ENCODE measurements around the gene PODXL2.

DNA sequence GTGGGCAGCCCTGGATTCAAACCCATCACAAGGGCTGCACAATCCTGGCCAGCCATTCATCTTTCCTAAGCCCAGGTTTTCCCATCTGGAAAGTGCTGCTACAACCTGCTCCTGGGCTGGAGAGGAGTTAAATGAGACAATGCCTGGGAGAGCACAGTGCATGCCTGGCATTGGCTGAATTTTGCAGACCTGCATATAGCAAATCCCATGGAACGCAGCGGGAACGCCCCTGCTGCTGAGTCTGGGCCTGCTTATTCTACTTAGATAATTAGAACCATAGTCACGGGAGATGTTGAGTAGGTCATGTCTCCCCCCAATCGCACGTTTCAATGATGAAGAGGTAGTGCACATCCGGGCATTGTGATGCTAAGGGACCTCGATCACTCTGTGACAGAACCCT lies 90.4 kb downstream of the PODXL2 start:
- TF ChIP-seq, protein P1, sequence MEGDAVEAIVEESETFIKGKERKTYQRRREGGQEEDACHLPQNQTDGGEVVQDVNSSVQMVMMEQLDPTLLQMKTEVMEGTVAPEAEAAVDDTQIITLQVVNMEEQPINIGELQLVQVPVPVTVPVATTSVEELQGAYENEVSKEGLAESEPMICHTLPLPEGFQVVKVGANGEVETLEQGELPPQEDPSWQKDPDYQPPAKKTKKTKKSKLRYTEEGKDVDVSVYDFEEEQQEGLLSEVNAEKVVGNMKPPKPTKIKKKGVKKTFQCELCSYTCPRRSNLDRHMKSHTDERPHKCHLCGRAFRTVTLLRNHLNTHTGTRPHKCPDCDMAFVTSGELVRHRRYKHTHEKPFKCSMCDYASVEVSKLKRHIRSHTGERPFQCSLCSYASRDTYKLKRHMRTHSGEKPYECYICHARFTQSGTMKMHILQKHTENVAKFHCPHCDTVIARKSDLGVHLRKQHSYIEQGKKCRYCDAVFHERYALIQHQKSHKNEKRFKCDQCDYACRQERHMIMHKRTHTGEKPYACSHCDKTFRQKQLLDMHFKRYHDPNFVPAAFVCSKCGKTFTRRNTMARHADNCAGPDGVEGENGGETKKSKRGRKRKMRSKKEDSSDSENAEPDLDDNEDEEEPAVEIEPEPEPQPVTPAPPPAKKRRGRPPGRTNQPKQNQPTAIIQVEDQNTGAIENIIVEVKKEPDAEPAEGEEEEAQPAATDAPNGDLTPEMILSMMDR (IDR thresholded peaks at IDR 0.05): no peak
- no peak for TF ChIP-seq KAT7 (CRISPR knock-in tag; IDR thresholded peaks at IDR 0.05; ENCODE audit: borderline replicate concordance)
- TF ChIP-seq MXD4 (CRISPR knock-in tag; IDR thresholded peaks at IDR 0.05; ENCODE audit: borderline replicate concordance): no peak
- TF ChIP-seq NR2C2 (CRISPR knock-in tag; IDR thresholded peaks at IDR 0.05): no peak
- TF ChIP-seq, protein P2, sequence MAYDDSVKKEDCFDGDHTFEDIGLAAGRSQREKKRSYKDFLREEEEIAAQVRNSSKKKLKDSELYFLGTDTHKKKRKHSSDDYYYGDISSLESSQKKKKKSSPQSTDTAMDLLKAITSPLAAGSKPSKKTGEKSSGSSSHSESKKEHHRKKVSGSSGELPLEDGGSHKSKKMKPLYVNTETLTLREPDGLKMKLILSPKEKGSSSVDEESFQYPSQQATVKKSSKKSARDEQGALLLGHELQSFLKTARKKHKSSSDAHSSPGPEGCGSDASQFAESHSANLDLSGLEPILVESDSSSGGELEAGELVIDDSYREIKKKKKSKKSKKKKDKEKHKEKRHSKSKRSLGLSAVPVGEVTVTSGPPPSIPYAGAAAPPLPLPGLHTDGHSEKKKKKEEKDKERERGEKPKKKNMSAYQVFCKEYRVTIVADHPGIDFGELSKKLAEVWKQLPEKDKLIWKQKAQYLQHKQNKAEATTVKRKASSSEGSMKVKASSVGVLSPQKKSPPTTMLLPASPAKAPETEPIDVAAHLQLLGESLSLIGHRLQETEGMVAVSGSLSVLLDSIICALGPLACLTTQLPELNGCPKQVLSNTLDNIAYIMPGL (CRISPR knock-in tag; IDR thresholded peaks at IDR 0.05): no peak
- no peak for TF ChIP-seq SP1 (CRISPR knock-in tag; conservative IDR thresholded peaks at IDR 0.05)
- no peak for TF ChIP-seq FOXK1 (CRISPR knock-in tag; IDR thresholded peaks at IDR 0.05)
